GM12873 (cell line): ENCODE measurements around the gene SLC35B4.

Source experiments
- TF ChIP-seq, protein P1 (sequence below): IDR thresholded peaks from 2 replicates; pipeline ENCODE4 v1.5.1; 2012; ENCODE audit warnings: low read depth, mild to moderate bottlenecking, moderate library complexity, low read length, control low read depth; ENCODE audit not compliant: insufficient read depth; ENCODE audit errors: missing control alignments

Gene SLC35B4

DNA sequence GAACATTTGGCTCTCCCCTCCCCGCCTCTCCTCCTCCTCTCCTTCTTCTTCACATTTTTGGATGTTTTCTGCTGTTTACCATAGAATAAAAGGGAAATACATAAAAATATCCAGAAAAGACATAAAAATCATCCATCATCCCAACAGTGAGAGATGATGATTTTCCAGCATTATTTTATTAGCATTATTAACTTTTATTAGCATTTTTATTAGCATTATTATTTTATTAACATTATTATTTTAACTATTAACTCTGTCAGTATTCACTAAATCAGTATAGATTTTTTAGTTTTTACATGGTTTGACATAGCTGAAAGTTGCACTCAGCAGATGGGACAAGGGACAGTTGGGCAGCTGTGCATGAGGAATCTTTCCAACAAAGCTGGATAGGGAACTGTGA lies 16.2 kb upstream of the SLC35B4 start:
- TF ChIP-seq, protein P1, sequence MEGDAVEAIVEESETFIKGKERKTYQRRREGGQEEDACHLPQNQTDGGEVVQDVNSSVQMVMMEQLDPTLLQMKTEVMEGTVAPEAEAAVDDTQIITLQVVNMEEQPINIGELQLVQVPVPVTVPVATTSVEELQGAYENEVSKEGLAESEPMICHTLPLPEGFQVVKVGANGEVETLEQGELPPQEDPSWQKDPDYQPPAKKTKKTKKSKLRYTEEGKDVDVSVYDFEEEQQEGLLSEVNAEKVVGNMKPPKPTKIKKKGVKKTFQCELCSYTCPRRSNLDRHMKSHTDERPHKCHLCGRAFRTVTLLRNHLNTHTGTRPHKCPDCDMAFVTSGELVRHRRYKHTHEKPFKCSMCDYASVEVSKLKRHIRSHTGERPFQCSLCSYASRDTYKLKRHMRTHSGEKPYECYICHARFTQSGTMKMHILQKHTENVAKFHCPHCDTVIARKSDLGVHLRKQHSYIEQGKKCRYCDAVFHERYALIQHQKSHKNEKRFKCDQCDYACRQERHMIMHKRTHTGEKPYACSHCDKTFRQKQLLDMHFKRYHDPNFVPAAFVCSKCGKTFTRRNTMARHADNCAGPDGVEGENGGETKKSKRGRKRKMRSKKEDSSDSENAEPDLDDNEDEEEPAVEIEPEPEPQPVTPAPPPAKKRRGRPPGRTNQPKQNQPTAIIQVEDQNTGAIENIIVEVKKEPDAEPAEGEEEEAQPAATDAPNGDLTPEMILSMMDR, result no peak

GRCh38 chr7:134331393-134331792 lies 14.7 kb upstream of the SLC35B4 start:
- TF ChIP-seq, protein P1, result no peak

- TF ChIP-seq, protein P1, result no peak
Observed at GRCh38 chr7:134330974-134331373, 14.2 kb upstream of the SLC35B4 start.

- TF ChIP-seq, protein P1, result no peak
Observed at GRCh38 chr7:134329614-134330346, 13.1 kb upstream of the SLC35B4 start.

DNA sequence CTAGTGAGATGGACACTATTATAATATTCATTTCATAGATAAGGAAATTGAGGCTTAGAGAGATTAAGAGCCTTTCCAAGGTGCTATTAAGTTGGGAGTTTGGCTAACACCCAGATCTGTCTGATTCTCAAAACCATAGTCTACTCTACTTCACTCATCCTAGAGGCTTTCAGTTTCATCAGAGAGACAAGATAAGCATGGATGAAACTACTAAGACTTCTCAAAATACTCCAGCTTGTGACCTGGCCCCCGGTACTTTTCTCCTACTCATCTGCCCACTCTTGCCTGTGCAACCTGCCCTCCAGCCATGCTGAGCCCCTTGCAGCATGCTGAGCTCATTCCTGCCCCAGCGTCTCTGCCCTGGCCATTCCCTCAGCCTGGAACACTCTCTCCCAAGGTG lies 12.2 kb upstream of the SLC35B4 start:
- TF ChIP-seq, protein P1, result no peak

DNA sequence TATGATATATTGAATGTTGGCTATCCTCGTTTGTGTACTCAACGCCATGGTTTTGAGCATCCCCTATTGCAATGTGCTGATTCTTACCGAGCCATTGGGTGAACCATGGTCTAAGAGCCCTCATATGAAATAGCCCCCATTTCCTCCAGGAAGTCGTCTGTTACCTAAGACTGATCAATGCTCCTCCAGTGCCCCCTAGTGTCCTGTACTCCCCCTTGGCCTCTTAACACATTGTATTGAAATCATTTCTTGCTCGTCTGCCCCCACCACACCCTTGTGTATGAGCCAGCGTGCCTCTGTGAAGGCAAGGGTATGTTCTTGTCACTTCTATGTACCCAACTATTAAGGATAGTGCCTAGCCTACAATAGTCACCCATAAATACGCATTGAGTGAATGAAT lies 11.2 kb upstream of the SLC35B4 start:
- TF ChIP-seq, protein P1, result peak; percentile 78

DNA sequence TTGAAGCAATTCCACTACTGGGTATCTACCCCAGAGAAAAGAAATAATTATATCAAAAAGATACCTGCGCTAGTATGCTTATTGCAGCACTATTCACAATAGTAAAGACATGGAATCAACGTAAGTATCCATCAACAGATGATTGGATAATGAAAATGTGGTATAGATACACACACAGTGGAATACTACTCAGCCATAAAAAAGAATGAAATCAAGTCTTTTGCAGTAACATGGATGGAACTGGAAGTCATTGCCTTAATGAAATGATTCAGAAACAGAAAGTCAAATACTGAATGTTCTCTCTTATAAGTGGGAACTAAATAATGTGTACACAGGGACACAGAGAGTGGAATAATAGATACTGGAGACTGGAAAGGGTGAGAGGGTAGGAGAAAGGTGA lies 7.4 kb upstream of the SLC35B4 start:
- TF ChIP-seq, protein P1, result no peak

GRCh38 chr7:134320201-134320600 lies 3.5 kb upstream of the SLC35B4 start:
- TF ChIP-seq, protein P1, result no peak
